GM03348 (cell line): Measurements from ENCODE around the gene TMED7.
"Not testable (repeated sequence)": the region's sequence is repeated elsewhere in the genome, so short reads cannot be mapped to it uniquely, and the experiment has no call there.

Source experiments
- DNase-seq: peaks from one replicate; pipeline ENCODE4 v3.0.0; 2012; ENCODE audit warnings: low spot score

The TMED7 gene

DNA sequence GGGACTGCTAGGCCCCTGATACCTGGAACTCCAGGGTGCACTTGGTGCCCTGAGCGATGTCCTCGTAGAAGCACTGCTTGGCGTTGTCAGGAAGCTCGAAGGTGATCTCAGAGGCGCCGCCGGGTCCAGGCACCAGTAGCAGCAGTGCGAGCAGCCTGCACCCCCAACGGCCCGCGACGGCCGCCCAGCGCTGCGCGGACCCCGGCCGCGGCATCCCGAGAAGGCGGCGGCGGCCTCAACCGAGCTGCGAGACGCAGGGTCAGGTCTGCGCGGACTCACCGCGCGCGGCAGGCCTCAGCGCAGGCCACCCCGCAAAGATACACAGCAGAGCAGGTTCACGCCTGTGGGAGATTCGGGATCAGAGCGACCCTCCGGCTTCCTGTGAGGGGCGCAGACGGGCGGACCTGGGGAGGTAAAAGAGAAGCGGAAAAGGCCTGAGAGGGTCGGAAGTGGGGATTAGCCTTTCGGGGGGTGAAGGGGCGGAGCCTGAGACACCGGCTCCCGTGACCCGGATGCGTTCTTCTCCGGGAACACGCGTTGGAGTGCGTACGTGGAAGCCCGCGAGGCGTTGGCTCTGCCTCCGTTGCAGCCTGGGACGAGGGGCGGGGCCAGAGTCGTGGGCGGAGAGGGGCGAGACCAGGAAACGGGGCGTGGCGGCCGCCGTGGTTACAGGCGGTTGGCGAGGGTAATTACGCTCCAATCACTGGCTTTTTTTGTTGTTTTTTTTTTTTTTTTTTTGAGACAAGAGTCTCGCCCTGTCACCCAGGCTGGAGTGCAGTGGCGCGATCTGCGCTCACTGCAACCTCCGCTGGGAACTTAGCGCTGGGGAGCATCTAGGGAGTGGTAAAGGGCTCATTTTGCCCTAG lies at the start of gene TMED7:
Gene TMED7 (minus strand): TSS at position 458 of the 866 bp plus-strand sequence. CDS start 244 bp downstream, at position 214.
- peak; percentile 97 for DNase-seq

DNA sequence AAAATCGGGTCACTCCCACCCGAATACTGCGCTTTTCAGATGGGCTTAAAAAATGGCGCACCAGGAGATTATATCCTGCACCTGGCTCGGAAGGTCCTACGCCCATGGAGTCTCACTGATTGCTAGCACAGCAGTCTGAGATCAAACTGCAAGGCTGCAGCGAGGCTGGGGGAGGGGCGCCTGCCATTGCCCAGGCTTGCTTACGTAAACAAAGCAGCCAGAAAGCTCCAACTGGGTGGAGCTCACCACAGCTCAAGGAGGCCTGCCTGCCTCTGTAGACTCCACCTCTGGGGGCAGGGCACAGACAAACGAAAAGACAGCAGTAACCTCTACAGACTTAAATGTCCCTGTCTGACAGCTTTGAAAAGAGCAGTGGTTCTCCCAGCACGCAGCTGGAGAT lies 48.9 kb upstream of the TMED7 start:
- DNase-seq: not testable (repeated sequence)

DNA sequence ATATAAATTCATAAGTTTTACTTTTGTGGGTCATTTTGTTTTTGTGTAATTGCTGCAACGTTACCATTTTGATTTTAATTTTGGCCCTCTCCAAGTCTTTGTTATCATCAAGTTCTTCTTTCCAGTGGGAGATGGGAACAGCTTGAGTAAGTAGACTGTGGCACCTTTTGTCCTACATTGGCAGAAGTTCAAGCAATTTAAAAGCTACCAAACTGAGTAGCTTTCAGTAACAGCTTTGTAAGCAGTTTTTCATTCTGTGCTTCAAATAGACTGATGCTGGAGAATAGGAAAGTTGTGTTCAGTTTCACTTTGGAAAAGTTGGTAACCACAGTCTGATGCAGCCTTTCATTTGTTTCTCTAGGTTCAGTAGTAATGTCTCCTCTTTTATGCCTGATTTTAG lies 47.8 kb upstream of the TMED7 start:
- DNase-seq: no peak

DNA sequence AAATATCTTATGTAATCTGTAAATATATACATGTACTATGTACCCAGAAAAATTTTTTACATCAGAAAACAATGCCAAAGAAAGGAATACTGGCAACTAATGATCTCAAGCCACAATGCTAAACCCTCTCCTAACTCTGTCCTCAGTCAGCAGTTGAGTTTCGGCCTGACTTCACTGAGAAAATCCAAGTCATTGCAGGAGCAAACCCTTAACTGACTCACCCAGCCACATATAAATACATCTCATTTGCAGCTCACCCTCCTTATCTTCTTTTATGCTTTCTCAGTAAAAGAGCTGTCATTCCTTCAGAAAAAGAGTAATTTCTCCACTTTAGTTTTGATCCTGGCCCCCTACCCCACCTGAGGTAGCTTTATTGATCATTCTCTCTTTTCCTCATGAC lies 46.1 kb upstream of the TMED7 start:
- DNase-seq: no peak

DNA sequence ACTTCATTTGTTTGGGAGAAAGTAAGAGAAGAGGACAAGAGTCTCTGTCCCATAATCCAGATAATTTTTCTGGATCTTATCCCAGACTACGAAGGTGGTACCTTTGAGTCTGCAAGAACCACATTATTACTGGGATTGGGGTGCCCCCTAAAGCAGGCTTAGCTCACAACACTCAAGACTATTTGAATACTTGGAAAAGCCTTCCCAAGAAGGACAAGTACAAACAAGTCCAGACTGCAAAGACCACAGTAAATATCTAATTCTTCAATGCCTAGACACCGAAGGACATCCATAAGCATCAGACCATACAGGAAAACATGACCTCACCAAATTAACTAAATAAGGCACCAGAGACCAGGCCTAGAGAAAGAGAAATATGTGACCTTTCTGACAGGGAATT lies 40.2 kb upstream of the TMED7 start:
- no peak for DNase-seq

DNA sequence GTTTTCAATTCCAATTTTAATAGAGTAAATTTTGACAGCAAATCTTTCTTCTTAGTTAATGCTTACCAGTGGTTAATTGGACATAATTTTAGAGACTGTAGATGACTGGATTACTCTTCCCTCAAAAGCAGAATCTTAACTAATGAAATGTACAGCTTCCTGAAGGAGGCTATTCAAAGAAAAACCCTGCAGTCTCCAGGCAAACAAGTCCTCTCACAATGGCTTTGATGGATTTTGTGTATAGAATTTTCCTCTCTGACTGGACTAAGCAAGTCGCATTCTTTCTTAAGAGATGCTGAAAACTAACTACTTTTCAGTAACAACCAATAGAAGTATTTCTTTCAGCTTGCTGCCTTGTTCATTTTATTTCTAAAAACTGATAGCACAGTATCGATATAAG lies 35.7 kb upstream of the TMED7 start:
- DNase-seq: no peak

DNA sequence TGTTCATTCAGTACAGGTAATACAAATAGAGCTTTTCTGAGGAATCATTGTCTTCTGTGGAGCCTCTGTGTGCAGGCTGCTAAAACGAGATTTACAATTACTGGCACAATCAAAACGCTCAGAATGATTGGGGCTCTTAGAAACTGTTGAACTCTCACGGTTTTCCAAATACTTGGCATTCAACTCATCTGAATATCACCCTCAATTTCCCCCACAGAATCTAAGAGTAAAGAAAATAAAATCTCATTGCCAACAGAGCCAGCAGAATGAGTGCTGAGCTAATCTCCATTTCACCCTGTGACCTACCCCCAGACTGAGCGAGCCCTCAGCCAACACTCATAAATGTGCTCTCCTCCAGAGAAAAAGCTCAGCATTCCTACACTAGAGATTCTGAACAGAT lies 35.3 kb upstream of the TMED7 start:
- no peak for DNase-seq

DNA sequence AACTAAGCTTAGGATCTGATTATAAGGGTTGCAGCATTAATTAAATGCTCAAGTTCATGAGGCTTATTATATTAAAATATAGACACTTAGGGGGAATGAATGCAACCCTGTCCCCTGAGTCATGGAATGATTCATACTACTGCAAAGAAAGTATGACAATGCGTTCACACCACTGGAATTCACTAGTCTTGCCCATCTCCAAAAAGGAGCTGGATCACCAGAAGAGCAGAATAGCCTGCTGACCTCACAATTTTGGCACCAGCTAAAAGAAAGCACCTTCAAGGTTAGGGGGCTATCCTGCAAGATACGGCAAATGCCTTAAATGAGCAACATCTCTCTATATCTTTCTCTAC lies 32.0 kb upstream of the TMED7 start:
- DNase-seq: peak; percentile 75

DNA sequence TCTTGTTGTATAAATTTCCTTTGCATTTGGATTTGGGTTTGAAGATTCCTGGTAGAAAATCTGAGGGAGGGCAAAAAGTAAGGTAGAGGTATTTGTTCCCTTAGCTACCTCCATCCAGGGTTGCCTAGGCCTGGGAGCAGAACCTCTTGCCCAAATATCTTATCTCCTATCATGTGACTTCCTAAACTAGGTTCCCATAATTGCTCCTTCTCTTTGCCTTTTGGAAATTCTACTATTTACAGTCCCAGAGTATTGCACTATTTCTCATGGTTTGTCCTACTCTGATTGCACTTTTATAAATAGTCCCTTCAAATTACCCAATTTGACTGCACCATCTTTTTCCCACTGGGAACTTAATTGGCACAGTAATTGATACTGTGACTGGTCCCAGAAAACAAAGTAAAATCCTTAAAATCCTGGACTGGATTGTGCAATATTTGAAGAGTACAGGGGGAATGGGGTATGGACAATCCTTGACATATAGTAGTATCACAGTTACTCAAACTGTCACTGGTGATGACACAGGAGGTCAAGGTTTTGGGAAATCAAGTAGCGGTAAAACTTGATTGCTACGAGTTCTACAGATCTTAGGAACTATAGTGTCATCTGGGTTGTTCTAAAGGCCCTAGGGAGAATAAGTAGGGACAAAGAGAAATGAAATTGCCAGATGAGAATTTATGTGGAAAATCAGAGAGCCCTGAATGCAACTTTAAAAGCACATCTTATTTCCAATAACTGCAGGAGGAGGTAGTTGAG lies 31.5 kb upstream of the TMED7 start:
- no peak for DNase-seq

DNA sequence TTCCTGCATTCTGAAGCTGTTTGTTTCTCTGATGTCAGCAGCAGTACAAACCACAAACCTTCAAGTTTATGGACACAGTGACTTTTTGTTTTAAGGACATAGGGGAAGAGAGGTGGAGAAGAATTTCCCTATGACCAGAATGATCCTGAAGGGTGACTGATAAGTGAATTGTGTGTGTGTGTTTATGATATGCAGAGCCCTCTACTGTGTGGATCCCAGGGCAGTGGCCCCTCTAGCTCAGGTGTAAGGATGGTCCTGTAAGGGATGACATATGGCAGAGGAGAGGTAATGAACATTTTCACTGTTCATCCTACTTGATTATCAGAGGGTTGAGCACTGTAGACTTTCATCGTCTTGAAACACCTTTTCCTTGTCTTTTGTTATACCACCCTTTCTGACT lies 30.6 kb upstream of the TMED7 start:
- DNase-seq: no peak

DNA sequence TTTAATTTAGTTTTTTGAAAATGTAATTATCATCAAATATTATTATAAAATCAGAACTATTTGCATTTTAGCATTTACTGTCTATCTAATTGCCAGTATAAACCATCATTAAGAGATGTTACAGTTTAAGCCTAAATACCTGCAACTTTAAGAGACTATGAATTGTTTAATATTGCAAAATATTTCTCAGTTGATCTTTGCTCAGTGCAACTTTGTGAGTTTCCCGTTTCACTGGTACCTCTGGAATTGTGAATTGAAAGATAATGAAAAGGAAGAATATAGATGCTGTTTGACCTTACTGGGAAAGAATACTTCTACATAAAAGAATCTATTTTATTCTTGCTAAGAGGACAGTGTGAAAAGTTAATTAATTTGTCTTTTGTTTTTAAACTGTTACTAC lies 30.2 kb upstream of the TMED7 start:
- DNase-seq: no peak

DNA sequence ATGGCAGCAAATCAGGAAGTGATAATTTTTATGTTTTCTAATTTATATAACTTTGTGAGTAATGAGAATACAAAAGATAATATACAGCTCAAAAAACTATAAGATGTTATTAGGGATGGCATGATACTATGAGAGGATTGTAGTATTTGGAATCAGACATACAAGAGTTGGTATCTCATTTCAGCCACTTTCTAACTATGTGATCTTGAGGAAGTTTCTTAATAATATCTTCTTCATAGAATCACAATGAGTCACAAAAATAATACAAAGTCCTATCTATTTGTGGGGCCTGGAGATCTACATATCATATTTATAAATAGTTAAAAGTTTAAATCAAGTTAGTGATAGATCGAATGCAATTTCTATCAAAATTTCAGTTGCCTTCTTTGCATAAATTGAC lies 23.7 kb upstream of the TMED7 start:
- DNase-seq: no peak

DNA sequence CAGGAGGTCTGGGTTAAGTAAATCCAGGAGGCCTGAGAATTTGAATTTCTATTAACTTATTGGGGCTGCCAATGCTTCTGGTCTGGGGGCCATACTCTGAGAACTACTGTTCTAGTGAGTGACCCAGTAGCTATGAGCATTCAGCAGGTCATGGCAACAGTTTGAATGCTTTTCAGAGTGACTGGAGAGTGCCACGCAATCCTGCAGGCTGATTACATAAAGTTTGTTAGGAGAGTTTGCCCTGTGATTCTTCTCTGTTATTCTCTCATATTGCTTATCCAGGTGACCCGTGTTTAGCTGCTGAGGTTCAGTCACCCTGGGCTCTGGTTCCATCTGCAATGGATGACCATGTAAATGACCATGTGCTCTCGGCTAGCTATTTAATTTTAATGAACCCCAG lies 22.2 kb upstream of the TMED7 start:
- DNase-seq: no peak

DNA sequence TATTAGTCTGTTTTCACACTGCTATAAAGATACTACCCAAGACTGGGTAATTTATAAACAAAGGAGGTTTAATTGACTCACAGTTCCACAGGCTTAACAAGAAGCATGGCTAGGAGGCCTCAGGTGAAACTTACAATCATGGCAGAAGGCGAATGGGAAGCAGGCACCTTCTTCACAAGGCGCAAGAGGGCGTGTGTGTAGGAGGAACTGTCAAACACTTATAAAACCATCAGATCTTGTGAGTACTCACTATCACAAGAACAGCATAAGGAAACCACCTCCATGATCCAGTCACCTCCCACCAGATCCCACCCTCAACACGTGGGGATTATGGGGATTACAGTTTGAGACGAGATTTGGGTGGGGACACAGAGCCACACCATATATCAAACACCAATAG lies 19.6 kb upstream of the TMED7 start:
- DNase-seq: not testable (repeated sequence)

DNA sequence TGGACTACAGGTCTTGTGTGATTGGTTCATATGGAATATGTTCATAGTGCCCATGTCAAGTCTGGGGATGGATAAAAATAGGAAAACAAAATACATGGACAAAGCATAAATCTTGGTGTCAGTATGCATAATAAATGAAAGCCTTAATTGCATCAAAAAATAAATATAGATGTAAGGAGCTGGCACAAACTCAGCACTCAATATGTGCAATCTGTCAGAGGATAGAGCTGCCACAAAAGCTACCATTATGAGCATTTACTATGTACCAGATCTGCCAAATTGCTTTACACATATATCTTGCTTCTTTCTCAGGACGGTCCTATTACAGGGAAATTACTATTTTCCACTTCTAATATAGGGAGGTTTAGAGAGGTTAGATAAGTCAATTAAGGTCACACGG lies 18.2 kb upstream of the TMED7 start:
- no peak for DNase-seq

DNA sequence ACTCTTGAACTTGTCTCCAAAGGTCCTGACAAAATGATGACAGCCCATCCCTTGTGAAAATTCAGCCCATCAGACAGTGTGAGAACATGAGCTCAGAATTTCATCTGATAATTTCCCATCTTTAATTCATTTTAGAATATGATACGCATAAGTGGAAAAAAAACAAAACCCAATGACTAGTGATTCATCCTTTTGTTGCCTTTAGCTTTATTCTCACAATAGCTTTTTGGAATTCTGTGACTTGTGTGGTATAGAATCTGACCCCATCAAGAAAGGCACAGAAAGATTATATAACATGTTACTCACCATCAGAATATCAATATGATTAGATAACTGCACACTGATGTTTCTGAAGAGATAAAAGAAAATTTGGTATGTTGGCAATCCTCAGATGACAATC lies 16.1 kb upstream of the TMED7 start:
- DNase-seq: no peak

DNA sequence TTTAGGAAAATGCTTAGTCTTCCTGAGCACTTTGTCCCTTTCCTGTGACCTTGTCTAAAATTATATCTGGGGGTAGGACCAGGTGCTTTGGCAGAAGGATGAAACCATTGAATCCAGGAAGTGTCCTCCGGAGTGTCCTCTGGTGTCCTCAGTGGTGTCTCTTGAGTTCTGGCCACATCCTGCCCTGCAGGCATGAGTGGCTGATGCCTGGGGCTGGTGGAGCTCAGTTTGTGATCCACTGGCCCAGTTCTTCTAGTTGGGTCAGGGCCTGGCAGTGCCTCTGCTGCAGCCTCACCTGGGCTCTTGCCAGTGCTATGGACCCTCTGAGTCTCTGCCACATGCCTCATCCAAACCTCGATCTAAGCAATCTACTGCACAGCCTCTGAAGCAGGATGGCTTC lies 14.4 kb upstream of the TMED7 start:
- no peak for DNase-seq

DNA sequence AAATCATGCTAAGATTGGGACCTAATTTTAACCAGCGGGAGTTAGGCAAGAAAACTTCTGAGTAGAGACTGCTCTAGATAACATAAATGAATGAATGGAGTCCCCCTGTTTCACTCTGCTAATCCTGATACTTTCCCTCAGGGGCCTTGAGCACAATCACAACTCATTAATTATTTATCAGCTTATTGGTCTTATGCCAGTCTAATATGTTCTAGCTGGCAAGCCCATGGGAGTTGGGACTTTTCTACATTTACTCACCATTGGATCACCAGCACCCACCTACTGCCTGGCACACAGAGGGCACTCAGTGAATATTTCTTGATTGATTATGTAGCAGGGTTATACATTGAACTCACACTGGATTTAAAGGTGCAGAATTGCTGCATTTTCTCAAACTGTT lies 13.5 kb upstream of the TMED7 start:
- no peak for DNase-seq

DNA sequence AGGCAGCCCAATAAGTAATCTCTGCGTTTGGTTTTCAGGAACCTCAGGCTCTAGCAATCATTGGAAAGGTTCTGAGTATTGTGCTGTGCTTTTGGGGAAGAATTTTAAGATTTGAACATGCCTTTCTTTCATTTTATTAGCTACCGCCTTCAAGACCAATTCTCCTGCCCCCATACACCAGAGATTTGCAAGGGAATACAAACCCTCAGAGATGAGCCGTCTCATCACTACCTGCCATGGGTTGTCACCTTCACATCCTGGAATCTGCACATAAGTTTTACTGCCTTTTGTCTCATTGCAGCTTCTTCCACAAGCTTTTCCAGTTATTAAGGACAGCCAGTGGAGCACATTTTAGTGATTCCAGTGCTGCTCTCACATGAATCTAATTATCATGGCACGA lies 11.7 kb upstream of the TMED7 start:
- DNase-seq: no peak

DNA sequence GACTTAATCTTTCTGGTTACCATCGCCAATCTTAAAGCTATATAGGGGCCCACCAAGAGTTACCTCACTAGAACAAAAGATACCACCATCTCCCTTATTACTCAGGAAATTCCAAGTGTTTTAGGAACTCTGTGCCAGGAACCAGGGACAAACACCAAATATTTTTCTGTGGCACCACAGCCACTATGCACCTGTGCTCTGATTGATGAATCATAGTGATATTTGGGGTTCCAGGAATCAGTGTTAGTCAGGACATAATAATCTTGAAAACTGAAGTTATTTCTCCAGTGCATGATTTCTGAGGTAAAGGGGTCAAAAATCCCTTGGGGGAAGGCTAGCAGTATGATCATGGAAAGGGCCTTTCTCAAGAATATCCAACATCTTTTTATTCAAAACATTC lies 10.2 kb upstream of the TMED7 start:
- DNase-seq: no peak

DNA sequence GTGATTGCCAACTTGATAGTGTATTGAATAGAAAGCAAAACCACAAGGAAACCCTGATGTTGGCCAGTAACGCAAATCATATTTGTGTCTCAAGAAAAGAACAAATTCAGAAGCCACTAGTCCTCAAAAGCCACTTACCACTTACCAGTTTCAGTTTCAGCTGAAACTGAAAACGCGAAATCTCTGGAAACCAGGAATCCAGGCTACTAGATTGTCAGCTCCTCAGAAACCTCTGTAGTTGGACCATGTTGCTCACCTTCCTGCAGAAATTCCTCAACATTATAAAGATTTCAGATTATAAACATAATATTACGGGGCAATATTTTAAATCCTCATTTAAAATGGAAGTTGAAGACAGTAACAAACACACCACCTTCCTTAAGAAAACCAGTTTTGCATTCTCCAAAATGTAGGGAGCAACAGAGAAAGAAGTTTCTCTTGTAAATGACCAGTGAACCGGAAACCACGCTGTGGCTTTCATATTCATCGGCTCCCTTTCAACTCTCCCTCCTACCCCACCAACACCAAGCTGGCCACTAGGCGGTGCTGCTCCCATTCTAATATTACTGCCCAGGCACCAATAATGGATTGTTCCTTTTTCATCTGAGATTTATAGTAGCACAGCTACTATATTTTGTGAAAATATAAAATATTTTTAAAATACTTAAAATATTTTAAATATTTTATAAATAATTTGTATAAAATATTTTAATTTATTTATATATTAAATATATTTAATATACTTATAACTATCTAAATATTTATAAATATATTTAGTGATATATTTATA lies 8.7 kb upstream of the TMED7 start:
- peak; percentile 81 for DNase-seq

DNA sequence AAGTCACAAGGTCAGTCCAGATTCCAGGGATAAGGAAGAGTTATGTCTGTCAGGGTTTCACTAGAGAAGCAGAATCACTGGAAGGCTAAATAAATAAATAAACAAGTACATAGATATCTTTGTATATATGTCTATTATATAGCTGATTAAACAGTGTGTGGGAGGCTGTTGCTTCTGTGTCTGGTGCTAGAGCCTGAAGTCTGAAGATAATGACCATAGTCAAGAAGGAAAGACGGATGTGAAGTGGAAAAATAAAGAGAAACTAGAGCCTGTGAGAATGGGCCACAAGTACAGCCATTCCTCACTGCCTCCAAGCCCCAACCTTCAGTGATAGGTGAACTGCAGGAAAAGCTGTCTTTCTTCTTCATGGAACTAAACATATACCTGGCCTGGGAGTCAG lies 4.1 kb upstream of the TMED7 start:
- no peak for DNase-seq
